OCI-LY1 (cell line): Measurements from ENCODE around the gene TMA7B.

Experiments
- H2AFZ ChIP-seq: fragments of 200-600 bp; sonication (generic), shearing (Covaris generic); 2 replicates; pipeline ENCODE4 v1.6.0; 2014; ENCODE audit warnings: antibody characterized with exemption, mild to moderate bottlenecking, low read length
- H3F3A ChIP-seq: fragments of 200-600 bp; sonication (generic), shearing (Covaris generic); 2 replicates; pipeline ENCODE4 v1.6.0; 2014; ENCODE audit warnings: mild to moderate bottlenecking, antibody characterized with exemption, low read length, moderate library complexity; ENCODE audit not compliant: insufficient read depth
- H3K27ac ChIP-seq: fragments of 200-600 bp; sonication (generic); 2 replicates; pipeline ENCODE4 v1.5.1; 2014; ENCODE audit warnings: low read length, mixed run types, mild to moderate bottlenecking, low read depth; ENCODE audit not compliant: poor library complexity, severe bottlenecking
- H3K27me3 ChIP-seq: fragments of 200-600 bp; sonication (generic); 2 replicates; pipeline ENCODE4 v1.6.0; 2014; ENCODE audit warnings: antibody characterized with exemption, mild to moderate bottlenecking, low read length, moderate library complexity; ENCODE audit not compliant: insufficient read depth
- H3K36me3 ChIP-seq: fragments of 200-600 bp; sonication (generic); 2 replicates; pipeline ENCODE4 v1.6.1; 2014; ENCODE audit warnings: mild to moderate bottlenecking, antibody characterized with exemption, low read length, moderate library complexity, mixed read lengths; ENCODE audit not compliant: insufficient read depth
- H3K4me1 ChIP-seq: fragments of 200-600 bp; sonication (generic); 2 replicates; pipeline ENCODE4 v1.5.1; 2014; ENCODE audit warnings: mild to moderate bottlenecking, low read length, moderate library complexity; ENCODE audit not compliant: insufficient read depth, severe bottlenecking
- H3K4me2 ChIP-seq: fragments of 200-600 bp; sonication (generic), shearing (Covaris generic); 2 replicates; pipeline ENCODE4 v1.6.1; 2014; ENCODE audit warnings: low read length
- H3K4me3 ChIP-seq: fragments of 200-600 bp; sonication (generic); 2 replicates; pipeline ENCODE4 v1.5.1; 2014; ENCODE audit warnings: low read length, low read depth, mild to moderate bottlenecking, mixed read lengths; ENCODE audit not compliant: poor library complexity, severe bottlenecking
- H3K79me2 ChIP-seq: fragments of 200-600 bp; shearing (Covaris generic); 2 replicates; pipeline ENCODE4 v1.6.1; 2016; ENCODE audit warnings: mixed run types, low read length, mixed read lengths; ENCODE audit not compliant: insufficient read depth
- H3K9ac ChIP-seq: fragments of 200-600 bp; sonication (generic), shearing (Covaris generic); 2 replicates; pipeline ENCODE4 v1.6.1; 2014; ENCODE audit warnings: mild to moderate bottlenecking, low read length, mixed read lengths
- H3K9me2 ChIP-seq: fragments of 200-600 bp; sonication (generic), shearing (Covaris generic); 2 replicates; pipeline ENCODE4 v1.6.1; 2014; ENCODE audit warnings: low read depth, mild to moderate bottlenecking, low read length, mixed read lengths
- H3K9me3 ChIP-seq: fragments of 200-600 bp; shearing (Covaris generic); 2 replicates; pipeline ENCODE4 v1.6.1; 2014; ENCODE audit warnings: low read length, mixed read lengths
- H4K20me1 ChIP-seq: fragments of 200-600 bp; sonication (generic), shearing (Covaris generic); 2 replicates; pipeline ENCODE4 v1.6.0; 2016; ENCODE audit warnings: mild to moderate bottlenecking, low read length; ENCODE audit not compliant: insufficient read depth
- CTCF ChIP-seq: fragments of 200-600 bp; sonication (generic), shearing (Covaris generic); IDR thresholded peaks from 2 replicates; pipeline ENCODE4 v1.5.1; 2017; ENCODE audit warnings: mild to moderate bottlenecking, antibody characterized with exemption, low read length, moderate library complexity, mixed read lengths
- EZH2 ChIP-seq: fragments of 200-600 bp; sonication (generic), shearing (Covaris generic); IDR thresholded peaks from 2 replicates; pipeline ENCODE4 v1.8.0; 2017; ENCODE audit warnings: borderline replicate concordance, mixed run types, mild to moderate bottlenecking, antibody characterized with exemption, low read length, moderate library complexity, mixed read lengths

Gene TMA7B

DNA sequence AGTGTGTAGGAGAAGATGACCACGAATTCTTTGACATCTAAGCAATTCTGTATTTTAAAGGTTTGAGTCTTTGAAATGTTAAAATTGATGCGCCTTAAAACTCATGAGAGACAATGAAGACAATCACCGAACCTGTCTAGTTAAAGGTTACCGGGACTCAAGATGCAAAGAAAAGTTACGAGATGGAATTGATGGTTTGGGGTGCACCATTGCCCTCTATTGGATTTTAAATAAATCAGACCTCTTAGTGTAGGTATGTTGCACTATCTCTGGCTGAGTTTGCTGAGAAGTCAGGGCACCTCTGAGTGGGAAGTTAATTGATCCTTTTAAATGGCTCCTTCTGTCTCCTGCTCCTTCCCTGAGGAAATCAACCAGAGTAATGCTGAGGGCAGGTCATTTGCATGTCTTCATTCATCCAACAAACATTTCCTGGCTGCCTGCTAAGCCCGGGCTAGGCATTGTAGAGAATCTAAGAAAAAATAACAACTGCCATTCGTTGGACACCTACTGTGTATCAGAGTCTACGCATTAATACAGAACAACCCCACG lies 19.4 kb upstream of the TMA7B start:
- Histone ChIP-seq H3K36me3 (no peaks in the 10 kb centered on the region), H2AFZ (no peak overlapping the region), H3F3A (no peaks in the 10 kb centered on the region), H3K27me3 (no peaks in the 10 kb centered on the region), H3K27ac (no peak overlapping the region), H3K4me2 (no peak overlapping the region), H4K20me1 (no peaks in the 10 kb centered on the region), H3K4me1 (no peaks in the 10 kb centered on the region), H3K9me2 (no peaks in the 10 kb centered on the region), H3K9ac (no peak overlapping the region), H3K79me2 (no peaks in the 10 kb centered on the region), H3K9me3 (no peaks in the 10 kb centered on the region), H3K4me3 (no peak overlapping the region)
- TF ChIP-seq EZH2 = no peak
- no peak for TF ChIP-seq CTCF

- no peak overlapping the region for H3K27ac ChIP-seq
- no peak overlapping the region for H2AFZ ChIP-seq
- H3F3A ChIP-seq = no peaks in the 10 kb centered on the region
- H3K4me3 ChIP-seq = no peak overlapping the region
- no peaks in the 10 kb centered on the region for H3K9me2 ChIP-seq
- no peak overlapping the region for H3K4me2 ChIP-seq
- H3K9ac ChIP-seq = no peak overlapping the region
- no peaks in the 10 kb centered on the region for H3K27me3 ChIP-seq
- TF ChIP-seq EZH2 (no peak), CTCF (no peak)
- no peaks in the 10 kb centered on the region for H3K36me3 ChIP-seq
- H4K20me1 ChIP-seq = no peaks in the 10 kb centered on the region
- no peaks in the 10 kb centered on the region for H3K79me2 ChIP-seq
- no peaks in the 10 kb centered on the region for H3K9me3 ChIP-seq
- H3K4me1 ChIP-seq = no peaks in the 10 kb centered on the region
These were observed 18.6 kb upstream of the TMA7B start for GRCh38 chr22:39941601-39942000.

- H3K27me3 ChIP-seq = no peaks in the 10 kb centered on the region
- no peak overlapping the region for H3K4me2 ChIP-seq
- no peak overlapping the region for H3K4me3 ChIP-seq
- TF ChIP-seq CTCF (no peak), EZH2 (no peak)
- no peaks in the 10 kb centered on the region for H3K9me2 ChIP-seq
- no peaks in the 10 kb centered on the region for H3K4me1 ChIP-seq
- H3K27ac ChIP-seq = no peak overlapping the region
- H2AFZ ChIP-seq = no peak overlapping the region
- no peaks in the 10 kb centered on the region for H3K79me2 ChIP-seq
- H3F3A ChIP-seq = no peaks in the 10 kb centered on the region
- no peaks in the 10 kb centered on the region for H3K36me3 ChIP-seq
- no peaks in the 10 kb centered on the region for H4K20me1 ChIP-seq
- H3K9me3 ChIP-seq = no peaks in the 10 kb centered on the region
- no peak overlapping the region for H3K9ac ChIP-seq
These were observed 17.6 kb upstream of the TMA7B start for GRCh38 chr22:39942439-39943230.
